ENCODE data around the gene LACTBL1.

DNA sequence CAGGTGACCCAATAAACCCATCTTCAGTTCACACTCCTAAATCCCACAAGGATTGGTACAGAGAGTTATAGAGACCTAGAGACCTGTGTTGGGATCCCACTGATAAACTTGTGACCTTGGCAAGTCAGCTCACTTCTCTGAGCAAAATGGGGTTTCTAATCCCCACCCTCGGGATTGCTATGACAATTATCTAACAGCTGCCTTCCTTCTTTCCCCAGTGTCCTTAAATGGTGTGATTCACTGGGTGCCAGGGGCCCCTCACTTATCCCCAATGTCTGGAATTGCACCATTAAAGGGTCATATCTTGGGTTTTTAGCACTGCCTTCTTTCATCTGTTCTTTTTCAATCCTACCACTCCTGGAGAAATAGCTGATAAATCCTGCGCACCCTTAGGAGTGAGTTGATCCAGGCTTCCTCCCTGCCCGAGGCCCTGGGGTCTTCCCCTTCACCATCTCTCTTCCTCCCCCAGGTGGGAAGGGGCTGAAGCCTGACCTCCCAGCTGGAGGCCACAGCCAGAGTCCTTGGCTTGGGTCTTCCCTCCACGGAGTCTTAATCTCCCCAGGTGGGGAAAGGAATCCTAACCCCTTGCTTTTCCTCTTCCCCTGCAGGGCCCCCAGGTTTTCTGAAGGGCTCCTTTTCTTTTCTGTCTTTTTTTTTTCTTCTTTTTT, 39.7 kb downstream of the LACTBL1 start:
- TF ChIP-seq, protein P1, sequence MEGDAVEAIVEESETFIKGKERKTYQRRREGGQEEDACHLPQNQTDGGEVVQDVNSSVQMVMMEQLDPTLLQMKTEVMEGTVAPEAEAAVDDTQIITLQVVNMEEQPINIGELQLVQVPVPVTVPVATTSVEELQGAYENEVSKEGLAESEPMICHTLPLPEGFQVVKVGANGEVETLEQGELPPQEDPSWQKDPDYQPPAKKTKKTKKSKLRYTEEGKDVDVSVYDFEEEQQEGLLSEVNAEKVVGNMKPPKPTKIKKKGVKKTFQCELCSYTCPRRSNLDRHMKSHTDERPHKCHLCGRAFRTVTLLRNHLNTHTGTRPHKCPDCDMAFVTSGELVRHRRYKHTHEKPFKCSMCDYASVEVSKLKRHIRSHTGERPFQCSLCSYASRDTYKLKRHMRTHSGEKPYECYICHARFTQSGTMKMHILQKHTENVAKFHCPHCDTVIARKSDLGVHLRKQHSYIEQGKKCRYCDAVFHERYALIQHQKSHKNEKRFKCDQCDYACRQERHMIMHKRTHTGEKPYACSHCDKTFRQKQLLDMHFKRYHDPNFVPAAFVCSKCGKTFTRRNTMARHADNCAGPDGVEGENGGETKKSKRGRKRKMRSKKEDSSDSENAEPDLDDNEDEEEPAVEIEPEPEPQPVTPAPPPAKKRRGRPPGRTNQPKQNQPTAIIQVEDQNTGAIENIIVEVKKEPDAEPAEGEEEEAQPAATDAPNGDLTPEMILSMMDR (IDR thresholded peaks at IDR 0.05; ENCODE audit: low read length) = no peak
- no peak for TF ChIP-seq EZH2phosphoT487 (IDR thresholded peaks at IDR 0.05; ENCODE audit: low read length)

Data from MM.1S (cell line).